ENCODE measurements around the gene STARD7.

The STARD7 gene

GRCh38 chr2:96236882-96237281, 28.3 kb upstream of the STARD7 start:
- Histone ChIP-seq H3K79me2 (ENCODE audit: insufficient read depth, low read depth) (no peaks in the 10 kb centered on the region), H3K36me3 (ENCODE audit: insufficient read depth) (no peaks in the 10 kb centered on the region), H3K27ac (no peak overlapping the region), H3K4me2 (no peak overlapping the region), H2AFZ (ENCODE audit: low read depth) (no peak overlapping the region), H3K4me1 (ENCODE audit: low read depth, poor library complexity, severe bottlenecking) (peaks cover 8% of the 10 kb centered on the region), H4K20me1 (ENCODE audit: insufficient read depth) (no peaks in the 10 kb centered on the region), H3K9ac (no peak overlapping the region), H3K27me3 (ENCODE audit: insufficient read depth, low read depth) (no peaks in the 10 kb centered on the region), H3K4me3 (IDR thresholded peaks at IDR 0.05; ENCODE audit: insufficient read depth, low read depth, low read length) (no peak overlapping the region)
- no peak for TF ChIP-seq CTCF (conservative IDR thresholded peaks at IDR 0.05; ENCODE audit: low read depth, low read length)

DNA sequence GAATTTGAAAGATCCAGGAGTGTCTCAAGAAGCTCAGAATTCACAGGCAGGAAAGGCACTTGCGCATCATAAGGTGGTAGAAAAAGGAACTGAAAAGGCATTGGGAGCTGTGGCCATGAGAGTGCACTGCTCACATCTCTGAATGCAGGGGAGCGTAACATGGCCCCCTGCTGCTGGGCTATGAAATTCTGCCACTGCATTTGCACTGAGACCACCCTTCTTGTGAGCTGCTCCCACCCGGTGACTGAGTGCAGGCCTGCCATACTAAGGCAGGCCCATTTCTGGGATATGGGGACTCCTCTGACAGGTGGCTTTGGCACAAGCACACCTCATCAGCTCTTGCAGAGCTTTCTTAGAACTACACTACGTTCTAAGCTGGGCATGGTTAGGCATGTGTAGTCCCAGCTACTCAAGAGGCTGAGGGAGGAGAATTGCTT, 25.3 kb upstream of the STARD7 start:
- H3K79me2 ChIP-seq (ENCODE audit: insufficient read depth, low read depth) = no peaks in the 10 kb centered on the region
- no peak overlapping the region for H3K4me2 ChIP-seq
- H3K27me3 ChIP-seq (ENCODE audit: insufficient read depth, low read depth) = no peaks in the 10 kb centered on the region
- H3K9ac ChIP-seq = no peak overlapping the region
- no peak for TF ChIP-seq CTCF (conservative IDR thresholded peaks at IDR 0.05; ENCODE audit: low read depth, low read length)
- no peaks in the 10 kb centered on the region for H3K36me3 ChIP-seq (ENCODE audit: insufficient read depth)
- no peak overlapping the region for H3K4me3 ChIP-seq (IDR thresholded peaks at IDR 0.05; ENCODE audit: insufficient read depth, low read depth, low read length)
- no peaks in the 10 kb centered on the region for H3K4me1 ChIP-seq (ENCODE audit: low read depth, poor library complexity, severe bottlenecking)
- H2AFZ ChIP-seq (ENCODE audit: low read depth) = no peak overlapping the region
- no peaks in the 10 kb centered on the region for H4K20me1 ChIP-seq (ENCODE audit: insufficient read depth)
- H3K27ac ChIP-seq = no peak overlapping the region

DNA sequence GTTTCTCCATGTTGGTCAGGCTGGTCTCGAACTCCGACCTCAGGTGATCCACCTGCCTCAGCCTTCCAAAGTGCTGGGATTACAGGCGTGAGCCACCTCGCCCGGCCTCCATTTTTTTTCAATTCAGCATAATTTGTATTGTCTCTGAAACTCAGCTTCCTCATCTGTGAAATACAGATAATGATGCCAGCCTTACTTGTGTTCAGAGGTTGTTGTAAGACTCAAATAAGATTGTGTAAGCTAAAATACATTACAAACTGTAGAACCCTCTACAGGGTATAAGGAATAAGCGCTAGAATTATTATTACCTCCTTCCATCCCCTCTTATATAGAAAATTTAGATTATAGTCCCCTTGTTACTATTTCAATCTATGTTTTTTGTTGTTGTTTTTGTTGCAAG, 24.8 kb upstream of the STARD7 start:
- no peaks in the 10 kb centered on the region for H3K4me1 ChIP-seq (ENCODE audit: low read depth, poor library complexity, severe bottlenecking)
- H3K27me3 ChIP-seq (ENCODE audit: insufficient read depth, low read depth) = no peaks in the 10 kb centered on the region
- no peaks in the 10 kb centered on the region for H3K79me2 ChIP-seq (ENCODE audit: insufficient read depth, low read depth)
- TF ChIP-seq CTCF (conservative IDR thresholded peaks at IDR 0.05; ENCODE audit: low read depth, low read length) = no peak
- no peak overlapping the region for H3K4me2 ChIP-seq
- H4K20me1 ChIP-seq (ENCODE audit: insufficient read depth) = no peaks in the 10 kb centered on the region
- no peak overlapping the region for H3K4me3 ChIP-seq (IDR thresholded peaks at IDR 0.05; ENCODE audit: insufficient read depth, low read depth, low read length)
- H3K36me3 ChIP-seq (ENCODE audit: insufficient read depth) = no peaks in the 10 kb centered on the region
- no peak overlapping the region for H2AFZ ChIP-seq (ENCODE audit: low read depth)
- H3K27ac ChIP-seq = no peak overlapping the region
- H3K9ac ChIP-seq = no peak overlapping the region

GRCh38 chr2:96231316-96231715, 22.7 kb upstream of the STARD7 start:
- Histone ChIP-seq H3K4me2 (no peak overlapping the region), H3K36me3 (ENCODE audit: insufficient read depth) (no peaks in the 10 kb centered on the region), H3K9ac (no peak overlapping the region), H3K79me2 (ENCODE audit: insufficient read depth, low read depth) (no peaks in the 10 kb centered on the region), H3K27me3 (ENCODE audit: insufficient read depth, low read depth) (no peaks in the 10 kb centered on the region), H3K27ac (no peak overlapping the region), H2AFZ (ENCODE audit: low read depth) (no peak overlapping the region), H3K4me3 (IDR thresholded peaks at IDR 0.05; ENCODE audit: insufficient read depth, low read depth, low read length) (no peak overlapping the region), H3K4me1 (ENCODE audit: low read depth, poor library complexity, severe bottlenecking) (no peaks in the 10 kb centered on the region), H4K20me1 (ENCODE audit: insufficient read depth) (no peaks in the 10 kb centered on the region)
- TF ChIP-seq CTCF (conservative IDR thresholded peaks at IDR 0.05; ENCODE audit: low read depth, low read length) = no peak

Data from KMS-11 (cell line).